T-cell (primary cell): ENCODE data around the gene LYPD4. TPM values are rescaled to one million over a fixed set of nuclear protein-coding genes. Genes with fewer than 3 reads are reported as not detected.
A peak's percentile ranks its signal among the peaks of the same experiment; 100 is the strongest.

ENCODE experiments used
- ATAC-seq, 4 experiments: fragments of 200-7000 bp in 3 of 4; fragments of 150-1000 bp in 1 of 4; cut with Tn5 transposase; replicated peaks in 1 of 4; 1 replicate in 3 of 4; 2 replicates in 1 of 4; pipeline ENCODE4 v1.10.0; 2021; ENCODE audit warnings: moderate library complexity in 3 of 4, mild to moderate bottlenecking in 2 of 4, moderate number of reproducible peaks in 1 of 4
- CTCF ChIA-PET, 2 donors: fragments of 300-600 bp; sonication (Branson Sonifier 250); formaldehyde crosslinking; loops; one replicate each; lab custom pipeline; 2022; ENCODE audit warnings: antibody characterized with exemption in 2 of 2; lab: Charles Lee
- POLR2A ChIA-PET, 2 donors: fragments of 300-600 bp; sonication (Branson Sonifier 250); formaldehyde crosslinking; loops; one replicate each; lab custom pipeline; 2022; ENCODE audit warnings: antibody characterized with exemption in 2 of 2; lab: Charles Lee
- DNase-seq, 35 experiments: peaks; one replicate each; pipeline versions ENCODE4 v3.0.0 to v3.0.0-alpha.2; 2013 to 2023
- H3K27ac ChIP-seq: one replicate; pipeline ENCODE4 v1.5.1; 2013; ENCODE audit warnings: low read length
- H3K27me3 ChIP-seq, 2 experiments: replicated peaks in 1 of 2; 1 replicate in 1 of 2; 2 replicates in 1 of 2; pipeline versions ENCODE4 v1.6.1 to v1.7.0; 2013; ENCODE audit warnings: low read length in 1 of 2, mixed read lengths in 1 of 2; ENCODE audit not compliant: control insufficient read depth in 2 of 2, insufficient read depth in 2 of 2; ENCODE audit errors: extremely low read depth in 1 of 2
- H3K36me3 ChIP-seq, 2 donors: 1 replicate in 1 of 2; 2 replicates in 1 of 2; pipeline versions ENCODE4 v1.6.1 to v1.7.0; 2013; ENCODE audit warnings: low read length in 1 of 2; ENCODE audit not compliant: control insufficient read depth in 2 of 2, insufficient read depth in 1 of 2; ENCODE audit errors: extremely low read depth in 1 of 2
- H3K4me1 ChIP-seq, 2 experiments: 1 replicate in 1 of 2; 2 replicates in 1 of 2; pipeline versions ENCODE4 v1.6.1 to v1.7.0; 2013; ENCODE audit warnings: low read length in 2 of 2, mixed read lengths in 1 of 2; ENCODE audit not compliant: insufficient read depth in 2 of 2, control insufficient read depth in 1 of 2; ENCODE audit errors: extremely low read depth in 1 of 2
- H3K4me3 ChIP-seq, 2 donors: 1 replicate in 1 of 2; 2 replicates in 1 of 2; pipeline versions ENCODE4 v1.5.1 to v1.7.0; 2013; ENCODE audit warnings: mild to moderate bottlenecking in 2 of 2, low read length in 1 of 2, moderate library complexity in 1 of 2; ENCODE audit not compliant: control insufficient read depth in 1 of 2; ENCODE audit errors: extremely low read depth in 1 of 2
- H3K9me3 ChIP-seq: 2 replicates; pipeline ENCODE4 v1.7.0; 2013
- H3K27ac Mint-ChIP-seq, 2 donors: one replicate each; pipeline ENCODE4 v1.8.0; 2020 to 2021; ENCODE audit warnings: mild to moderate bottlenecking in 2 of 2, mixed read lengths in 2 of 2
- H3K27me3 Mint-ChIP-seq, 2 donors: one replicate each; pipeline ENCODE4 v1.8.0; 2021 to 2022; ENCODE audit warnings: mixed read lengths in 2 of 2
- H3K36me3 Mint-ChIP-seq: one replicate; pipeline ENCODE4 v1.8.0; 2021; ENCODE audit warnings: mixed read lengths
- H3K4me1 Mint-ChIP-seq, 3 donors: one replicate each; pipeline ENCODE4 v1.8.0; 2020 to 2022; ENCODE audit warnings: mixed read lengths in 3 of 3, mild to moderate bottlenecking in 1 of 3
- H3K4me3 Mint-ChIP-seq, 3 donors: one replicate each; pipeline ENCODE4 v1.8.0; 2020 to 2022; ENCODE audit warnings: mild to moderate bottlenecking in 3 of 3, mixed read lengths in 3 of 3, moderate library complexity in 3 of 3
- H3K9me3 Mint-ChIP-seq, 3 donors: one replicate each; pipeline ENCODE4 v1.8.0; 2020 to 2022; ENCODE audit warnings: mixed read lengths in 3 of 3
- WGBS: methylation state at CpG from one replicate; pipeline ENCODE4 v1.1.5; 2013; ENCODE audit warnings: missing lambda C conversion rate; ENCODE audit not compliant: insufficient coverage; 5-methylcytosine and 5-hydroxymethylcytosine counted together
- total RNA-seq, 35 experiments: library from RNA in 6 of 35; stranded (reverse) in 6 of 35; fragments of 120-200 nt in 1 of 35; gene quantifications; one replicate each; pipeline versions ENCODE4 v1.2.1 to v1.2.4 and lab custom pipeline; 2013 to 2026

Gene LYPD4
- total RNA-seq, 5 donors from 2014 or later (not counting 1 experiment from before 2014, with no cell fraction given) = not detected

- Histone ChIP-seq H3K36me3 (peaks cover 0 to 10% of the 10 kb centered on the region in 2 donors), H3K9me3 (no peaks in the 10 kb centered on the region), H3K27me3 (no peaks in the 10 kb centered on the region), H3K27ac (peak within 1 kb of the TSS; percentile 90), H3K4me1 (peaks cover 25 to 83% of the 10 kb centered on the region in 2 experiments), H3K4me3 (peak within 1 kb of the TSS; percentile 88 to 99)
- H3K27me3 Mint-ChIP-seq = no peaks in the 10 kb centered on the region
- WGBS = under 1% methylated on average over 78 of the region's 80 CpGs
- H3K4me3 Mint-ChIP-seq = peak within 1 kb of the TSS; percentile 98 to 100 (median 99)
- DNase-seq (peak in 32 of 35 experiments; percentile 21 to 76 (median 56)), ATAC-seq (peak; percentile 19 to 27 (median 25))
- H3K27ac Mint-ChIP-seq = peak within 1 kb of the TSS; percentile 100
- peaks cover 54 to 69% (median 67%) of the 10 kb centered on the region in 3 donors for H3K4me1 Mint-ChIP-seq
- POLR2A ChIA-PET = interaction anchor here (0.7 to 1.1 kb wide), 2 partner anchors 8 to 21 kb away, joined by 3 to 4 read pairs; no protein-coding TSS in a partner anchor
- CTCF ChIA-PET = interaction anchor here in 1 of 2 donors (1.9 kb wide), 1 partner anchor 8 kb away, joined by 9 read pairs; no protein-coding TSS in a partner anchor
- peaks cover 30% of the 10 kb centered on the region for H3K36me3 Mint-ChIP-seq
- no peaks in the 10 kb centered on the region for H3K9me3 Mint-ChIP-seq
Measured at GRCh38 chr19:41882568-41883462, 38.3 kb upstream of the LYPD4 start, which contains the start of gene ARHGEF1. Gene ARHGEF1 (plus strand): TSS chr19:41883184. CDS start chr19:41888083, 4,899 bp downstream.

DNA sequence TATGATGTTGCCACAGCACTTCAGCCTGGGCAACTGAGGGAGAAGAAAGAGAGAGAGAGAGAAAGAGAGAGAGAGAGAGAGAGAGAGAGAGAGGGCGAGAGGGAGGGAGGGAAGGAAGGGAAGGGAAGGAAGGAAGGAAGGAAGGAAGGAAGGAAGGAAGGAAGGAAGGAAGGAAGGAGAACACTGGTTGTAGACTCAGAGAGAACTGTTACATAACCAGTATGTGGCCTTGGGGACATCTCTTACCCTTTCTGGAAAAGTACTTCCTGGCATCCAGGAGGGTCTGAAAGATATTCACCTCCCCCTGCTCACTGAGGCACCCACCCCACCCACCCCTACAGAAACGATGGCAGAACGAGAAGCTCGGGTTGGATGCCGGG lies 35.8 kb upstream of the LYPD4 start:
- DNase-seq (no peak), ATAC-seq (no peak)
- no peaks in the 10 kb centered on the region for H3K27me3 ChIP-seq
- ChIA-PET CTCF (no interaction called here), POLR2A (interaction anchor here in 1 of 2 donors (0.5 to 0.6 kb wide), 2 partner anchors 8 to 211 kb away, joined by 3 to 9 read pairs; no protein-coding TSS in a partner anchor)
- peaks cover 46 to 84% of the 10 kb centered on the region in 2 experiments for H3K4me1 ChIP-seq
- no CpG with 5 or more reads among the region's 5 CpGs for WGBS
- no peak overlapping the region for H3K27ac ChIP-seq
- Mint-ChIP-seq H3K4me3 (peak overlapping the region in 2 of 3 donors; percentile 24 to 66), H3K4me1 (peaks cover 67 to 72% (median 68%) of the 10 kb centered on the region in 3 donors), H3K36me3 (peaks cover 15% of the 10 kb centered on the region), H3K9me3 (no peaks in the 10 kb centered on the region), H3K27ac (peak overlapping the region; percentile 98 to 100), H3K27me3 (no peaks in the 10 kb centered on the region)
- peaks cover 0 to 7% of the 10 kb centered on the region in 2 donors for H3K36me3 ChIP-seq
- H3K4me3 ChIP-seq = no peak overlapping the region
- H3K9me3 ChIP-seq = no peaks in the 10 kb centered on the region

DNA sequence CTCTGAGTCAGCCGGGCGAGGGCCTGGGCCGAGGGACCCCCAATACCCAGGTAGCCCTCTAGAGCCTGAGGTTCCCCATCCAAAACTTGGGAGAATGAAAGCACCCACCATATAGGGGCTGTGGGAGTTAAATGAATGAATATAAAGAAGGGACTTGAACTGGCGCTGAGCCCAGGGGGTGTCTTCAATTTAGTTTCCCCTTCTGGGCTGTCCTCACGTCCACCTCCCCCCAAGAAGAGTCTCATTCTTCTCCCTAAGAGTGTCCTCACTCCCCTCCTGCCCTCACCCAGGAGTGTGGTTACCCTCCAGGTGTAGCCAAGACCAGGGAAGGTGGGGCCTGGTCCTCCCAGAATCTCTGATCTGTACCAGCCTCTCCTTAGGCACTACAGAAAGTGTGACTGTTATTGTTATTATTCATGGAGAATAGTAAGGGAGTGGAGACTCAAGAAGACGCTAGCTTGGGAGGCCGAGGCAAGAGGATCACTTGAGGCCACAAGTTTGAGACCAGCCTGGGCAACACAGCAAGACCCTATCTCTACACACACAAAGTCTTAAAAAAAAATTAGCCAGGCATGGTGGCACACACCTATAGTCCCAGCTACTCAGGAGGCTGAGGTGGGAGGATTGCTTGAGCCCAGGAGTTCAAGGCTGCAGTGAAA lies 35.3 kb upstream of the LYPD4 start:
- Histone ChIP-seq H3K4me1 (peaks cover 49 to 84% of the 10 kb centered on the region in 2 experiments), H3K4me3 (no peak overlapping the region), H3K36me3 (peaks cover 0 to 3% of the 10 kb centered on the region in 2 donors), H3K27ac (peak overlapping the region; percentile 93), H3K9me3 (no peaks in the 10 kb centered on the region), H3K27me3 (no peaks in the 10 kb centered on the region)
- peak overlapping the region; percentile 98 to 100 for H3K27ac Mint-ChIP-seq
- H3K4me3 Mint-ChIP-seq = peak overlapping the region in 2 of 3 donors; percentile 24 to 66
- DNase-seq (no peak), ATAC-seq (no peak)
- no peaks in the 10 kb centered on the region for H3K27me3 Mint-ChIP-seq
- WGBS = 100% methylated on average over 2 of the region's 7 CpGs
- H3K36me3 Mint-ChIP-seq = peaks cover 11% of the 10 kb centered on the region
- peaks cover 62 to 71% (median 67%) of the 10 kb centered on the region in 3 donors for H3K4me1 Mint-ChIP-seq
- ChIA-PET POLR2A (interaction anchor here in 1 of 2 donors (0.6 kb wide), 1 partner anchor 8 kb away, joined by 9 read pairs; no protein-coding TSS in a partner anchor), CTCF (no interaction called here)
- no peaks in the 10 kb centered on the region for H3K9me3 Mint-ChIP-seq

- peak overlapping the region; percentile 98 to 100 for H3K27ac Mint-ChIP-seq
- H3K9me3 Mint-ChIP-seq = no peaks in the 10 kb centered on the region
- no peaks in the 10 kb centered on the region for H3K27me3 Mint-ChIP-seq
- ChIA-PET POLR2A (no interaction called here), CTCF (no interaction called here)
- H3K4me3 ChIP-seq = no peak overlapping the region
- no peaks in the 10 kb centered on the region for H3K36me3 ChIP-seq
- H3K4me1 Mint-ChIP-seq = peaks cover 65 to 74% (median 71%) of the 10 kb centered on the region in 3 donors
- ATAC-seq (no peak), DNase-seq (no peak)
- H3K36me3 Mint-ChIP-seq = peaks cover 10% of the 10 kb centered on the region
- no peaks in the 10 kb centered on the region for H3K9me3 ChIP-seq
- peaks cover 52 to 87% of the 10 kb centered on the region in 2 experiments for H3K4me1 ChIP-seq
- peak overlapping the region in 2 of 3 donors; percentile 3 to 66 for H3K4me3 Mint-ChIP-seq
- peak overlapping the region; percentile 93 for H3K27ac ChIP-seq
- 96% methylated on average over 20 of the region's 21 CpGs for WGBS
- H3K27me3 ChIP-seq = no peaks in the 10 kb centered on the region
Measured at GRCh38 chr19:41879080-41879479, 34.6 kb upstream of the LYPD4 start.

DNA sequence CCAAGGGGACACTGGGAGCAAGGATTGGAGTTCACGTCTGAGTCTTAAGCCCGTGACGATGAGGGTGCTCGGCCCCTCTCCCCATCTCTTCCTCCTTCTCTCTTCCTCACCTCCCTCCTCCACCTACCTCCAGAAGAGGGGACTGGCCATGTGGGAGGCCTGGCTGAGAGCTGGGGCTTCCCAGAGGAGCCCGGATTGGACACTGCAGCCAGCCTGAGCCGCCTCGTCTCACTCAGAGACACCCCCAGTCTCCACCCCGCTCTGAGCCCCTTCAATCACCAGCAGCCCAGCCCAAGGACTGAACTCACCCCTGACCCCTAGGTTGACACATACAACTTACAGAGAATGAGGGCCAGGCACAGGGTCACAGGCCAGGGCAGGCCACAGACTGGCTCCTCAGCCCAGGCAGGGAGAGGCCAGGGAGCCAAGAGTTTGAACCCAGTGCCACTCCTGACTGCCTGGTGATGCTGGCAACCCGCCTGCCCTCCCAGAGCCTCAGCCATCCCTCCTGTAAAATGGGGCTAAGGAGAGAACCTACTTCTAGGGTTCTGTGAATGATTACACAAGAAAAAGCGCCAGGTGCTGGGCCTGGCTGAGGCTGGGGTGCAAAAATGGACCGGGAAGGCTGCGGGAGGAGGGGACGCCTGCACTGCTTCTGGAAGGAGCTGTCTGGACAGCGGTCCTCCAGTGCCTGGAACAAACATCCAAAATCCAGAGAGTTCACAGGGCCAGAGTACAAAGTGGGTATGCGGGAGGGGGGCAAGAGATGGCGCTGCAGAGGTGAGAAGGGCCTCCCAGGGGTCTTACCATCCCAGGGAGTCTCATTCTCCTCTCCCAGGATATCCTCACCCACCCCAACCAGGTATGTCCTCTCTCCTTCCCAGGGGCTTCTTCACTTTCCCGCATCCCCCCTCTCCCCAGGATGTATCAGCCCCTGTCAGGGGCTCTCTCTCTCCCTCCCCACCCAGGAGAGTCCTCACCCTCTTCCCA lies 33.7 kb upstream of the LYPD4 start:
- peak overlapping the region; percentile 18 to 60 for H3K4me3 ChIP-seq
- Mint-ChIP-seq H3K27ac (peak overlapping the region; percentile 98 to 100), H3K36me3 (peaks cover 4% of the 10 kb centered on the region), H3K27me3 (no peaks in the 10 kb centered on the region), H3K4me1 (peaks cover 70 to 83% (median 76%) of the 10 kb centered on the region in 3 donors), H3K9me3 (no peaks in the 10 kb centered on the region), H3K4me3 (peak overlapping the region in 2 of 3 donors; percentile 66 to 75)
- H3K9me3 ChIP-seq = no peaks in the 10 kb centered on the region
- peaks cover 59 to 95% of the 10 kb centered on the region in 2 experiments for H3K4me1 ChIP-seq
- no peaks in the 10 kb centered on the region for H3K27me3 ChIP-seq
- no peak for ATAC-seq
- no peaks in the 10 kb centered on the region for H3K36me3 ChIP-seq
- WGBS = 71% methylated on average over 10 of the region's 17 CpGs
- CTCF ChIA-PET = no interaction called here
- peak overlapping the region; percentile 93 for H3K27ac ChIP-seq
- POLR2A ChIA-PET = no interaction called here
- DNase-seq = peak in 2 of 35 experiments; percentile 15 to 42
